GM12892 (cell line): ENCODE data around the gene DPRX.

Experiments used
- POLR2A ChIP-seq: IDR thresholded peaks from 2 replicates; pipeline ENCODE4 v1.6.1; 2011; ENCODE audit warnings: low read depth, low read length, control low read depth
- POLR2AphosphoS5 ChIP-seq: IDR thresholded peaks from 2 replicates; pipeline ENCODE4 v1.6.1; 2011; ENCODE audit warnings: low read depth, low read length, control low read depth

GRCh38 chr19:53657330-53657729 lies 25.5 kb downstream of the DPRX start:
- no peak for TF ChIP-seq POLR2AphosphoS5
- TF ChIP-seq POLR2A: no peak
